NCI-H1092 (cell line): ENCODE results near the gene SCYGR1.
"Not testable (repeated sequence)": the region's sequence is repeated elsewhere in the genome, so short reads cannot be mapped to it uniquely, and the experiment has no call there.

ENCODE experiments used
- DNase-seq: peaks from one replicate; lab custom pipeline; 2025; lab: John Stamatoyannopoulos, UW

Gene SCYGR1

DNA sequence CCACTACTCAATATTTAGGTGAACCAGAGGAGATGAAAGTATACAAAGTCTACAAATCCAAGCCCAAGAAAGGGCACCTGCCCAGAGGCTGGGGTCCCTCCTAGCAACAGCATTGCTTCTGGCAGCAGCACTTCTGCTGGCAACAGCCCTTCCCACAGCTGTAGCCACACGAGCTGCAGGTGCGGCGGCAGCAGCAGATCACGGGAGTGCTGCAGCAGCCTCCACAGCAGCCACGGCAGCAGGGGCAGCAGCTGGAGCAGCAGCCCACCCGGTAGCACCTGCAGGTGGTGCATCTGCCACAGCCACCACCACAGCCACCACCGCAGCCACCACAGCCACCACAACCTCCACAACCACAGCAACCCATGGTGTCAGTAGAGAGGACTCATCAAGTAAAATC is at the start of gene SCYGR1:
Gene SCYGR1, minus strand, starts transcription at position 367 of the 400 bp plus-strand sequence. Its CDS starts 0 bp downstream, at position 367.
- DNase-seq = not testable (repeated sequence)

- DNase-seq = no peak
These were observed 48.9 kb upstream of the SCYGR1 start for GRCh38 chr2:227436436-227437174.

- no peak for DNase-seq
These were observed 45.4 kb upstream of the SCYGR1 start for GRCh38 chr2:227433171-227433570.

- no peak for DNase-seq
These were observed 42.9 kb upstream of the SCYGR1 start for GRCh38 chr2:227430639-227431038.

DNA sequence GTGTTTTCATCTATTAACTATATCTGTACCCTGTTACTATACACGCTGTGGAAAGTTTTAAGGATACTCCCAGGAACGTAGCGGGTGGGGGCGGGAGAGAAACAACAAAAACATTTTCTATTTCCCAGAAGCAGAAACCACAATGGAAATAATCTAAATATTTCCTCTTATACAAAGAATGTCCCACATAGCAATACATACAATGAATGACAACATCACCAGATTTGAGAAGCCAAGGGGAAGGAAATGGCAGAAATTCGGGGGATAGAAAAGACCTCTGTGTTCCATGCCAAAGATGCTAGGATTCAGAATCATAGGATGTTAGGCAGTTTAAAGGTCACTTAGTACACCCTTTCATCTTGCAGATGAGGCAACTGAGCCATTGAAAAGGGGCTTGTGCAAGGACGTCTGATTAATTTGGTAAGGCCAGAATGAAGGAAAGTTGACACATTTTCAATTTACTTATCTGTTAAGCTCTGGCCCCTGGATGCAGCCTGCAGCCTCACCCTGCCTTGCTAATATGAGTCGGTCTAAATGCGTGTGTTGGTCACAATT is 41.1 kb upstream of the SCYGR1 start:
- DNase-seq = no peak

DNA sequence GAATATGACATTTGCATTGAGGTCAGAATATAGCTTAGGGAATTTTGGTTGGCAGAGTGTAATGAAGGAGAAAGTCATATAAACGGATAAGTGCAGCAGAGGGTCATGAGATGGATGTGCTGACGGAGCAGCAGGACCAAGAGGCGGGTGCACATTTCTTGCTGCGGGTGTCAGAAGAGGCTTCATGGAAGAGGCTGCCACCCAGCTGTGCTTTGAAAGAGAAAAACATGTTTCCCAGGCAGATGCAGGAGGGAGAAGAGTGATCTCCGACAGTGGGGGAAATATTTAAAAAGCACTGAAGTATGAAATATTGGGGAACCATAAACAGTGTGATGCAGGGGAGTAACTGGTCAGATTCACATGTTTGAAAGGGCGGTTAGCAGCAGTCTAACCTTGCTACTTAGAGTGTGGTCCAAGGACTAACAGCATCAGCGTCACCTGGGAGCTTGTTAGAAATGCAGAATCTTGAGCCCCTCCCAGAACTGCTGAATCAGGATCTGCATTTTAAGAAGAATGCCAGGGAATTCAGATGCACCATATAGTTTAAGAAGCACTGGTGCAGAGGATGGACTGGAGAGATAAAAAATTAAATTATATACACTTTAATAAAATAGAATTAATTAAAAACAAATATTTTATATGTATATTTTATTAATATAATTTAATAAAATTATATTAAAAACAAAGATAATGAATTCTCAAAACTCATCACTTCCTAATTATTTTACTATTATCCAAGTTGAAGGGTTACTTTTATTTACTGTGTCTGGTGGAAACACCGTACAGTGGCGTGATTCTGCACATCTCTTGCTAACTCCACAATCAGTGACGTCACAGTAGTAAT is 36.1 kb upstream of the SCYGR1 start:
- DNase-seq = no peak

- no peak for DNase-seq
These were observed 32.6 kb upstream of the SCYGR1 start for GRCh38 chr2:227420087-227421052.

DNA sequence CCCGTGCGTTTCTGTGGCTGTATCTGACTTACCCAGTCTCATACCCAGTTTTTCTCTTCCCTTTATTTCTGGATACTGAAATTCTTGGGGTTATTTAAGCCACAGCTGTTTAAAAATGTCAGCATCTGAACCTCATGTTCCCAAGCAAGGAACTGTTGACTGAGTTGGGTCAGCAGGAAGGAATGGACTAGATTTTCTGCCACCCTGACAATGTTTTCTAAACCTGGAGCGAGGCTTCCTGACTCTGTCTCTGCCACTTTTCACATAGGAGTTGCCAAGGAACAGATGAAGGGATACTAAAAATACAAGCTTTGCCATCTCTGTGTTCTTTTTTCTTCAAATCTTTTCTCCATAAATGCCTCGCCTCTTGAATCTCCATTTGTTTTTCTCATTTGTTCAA is 29.0 kb upstream of the SCYGR1 start:
- no peak for DNase-seq

DNA sequence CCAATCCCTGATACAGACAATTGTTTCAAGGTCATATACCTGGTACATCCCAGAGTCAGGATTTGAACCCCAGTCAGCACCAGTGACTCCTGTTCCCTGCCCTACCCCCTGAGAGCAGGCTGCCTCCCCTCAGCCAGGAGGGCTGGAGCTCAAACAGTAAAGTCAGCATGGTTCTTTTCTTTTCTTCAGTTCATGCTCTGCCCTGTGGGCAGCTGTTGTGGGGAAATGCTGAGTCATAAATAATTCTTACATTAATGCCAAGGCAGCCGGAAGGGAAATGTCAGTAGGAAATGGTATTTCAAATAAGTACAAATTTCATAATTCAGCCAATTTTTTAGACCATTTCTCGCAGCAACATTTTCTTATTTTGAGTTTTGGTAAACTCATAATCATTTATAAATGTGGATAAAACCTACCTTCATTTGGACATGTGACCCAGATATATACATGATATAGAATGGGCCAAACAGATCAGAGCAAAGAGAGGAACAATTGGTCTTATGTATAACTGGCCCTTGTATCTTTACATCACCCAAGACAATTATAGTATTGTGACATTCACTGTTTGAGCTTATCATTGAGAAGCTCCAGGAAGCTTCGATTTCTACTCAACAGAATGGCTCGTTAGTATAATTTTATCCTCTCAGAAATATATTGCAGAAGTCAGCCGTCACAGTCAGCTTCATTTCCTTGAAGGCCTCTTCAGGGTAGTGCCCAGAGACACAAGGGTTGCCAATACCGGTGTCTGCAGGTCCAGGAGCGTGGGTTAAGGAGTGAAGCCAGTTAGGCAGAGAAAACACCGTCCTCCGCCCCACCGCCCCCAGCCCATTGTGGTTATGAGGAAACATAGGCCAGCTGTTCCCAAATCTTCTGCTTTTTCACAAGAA is 28.0 kb upstream of the SCYGR1 start:
- DNase-seq = no peak

- DNase-seq = no peak
These were observed 27.1 kb upstream of the SCYGR1 start for GRCh38 chr2:227414846-227415245.

GRCh38 chr2:227413371-227413770 is 25.6 kb upstream of the SCYGR1 start:
- DNase-seq = no peak

DNA sequence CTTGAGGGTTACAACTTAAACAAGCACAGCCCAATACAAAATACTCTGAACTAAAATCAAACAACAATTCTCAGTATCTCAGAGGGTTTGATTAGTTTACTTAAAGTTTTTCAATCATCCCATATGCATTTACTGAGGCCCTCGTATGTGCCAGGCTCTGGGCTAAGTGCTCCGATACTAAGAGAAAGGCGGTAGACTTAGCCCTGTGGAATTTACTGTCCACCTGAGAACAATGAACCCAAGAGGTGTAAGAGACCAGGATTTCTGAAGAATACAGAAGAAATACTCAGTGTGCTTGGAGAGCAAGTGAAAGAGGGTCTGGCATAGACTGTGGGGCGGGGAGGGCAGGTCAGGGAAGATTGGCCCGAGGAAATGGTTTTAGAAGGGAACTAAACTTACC is 25.1 kb upstream of the SCYGR1 start:
- DNase-seq = no peak

DNA sequence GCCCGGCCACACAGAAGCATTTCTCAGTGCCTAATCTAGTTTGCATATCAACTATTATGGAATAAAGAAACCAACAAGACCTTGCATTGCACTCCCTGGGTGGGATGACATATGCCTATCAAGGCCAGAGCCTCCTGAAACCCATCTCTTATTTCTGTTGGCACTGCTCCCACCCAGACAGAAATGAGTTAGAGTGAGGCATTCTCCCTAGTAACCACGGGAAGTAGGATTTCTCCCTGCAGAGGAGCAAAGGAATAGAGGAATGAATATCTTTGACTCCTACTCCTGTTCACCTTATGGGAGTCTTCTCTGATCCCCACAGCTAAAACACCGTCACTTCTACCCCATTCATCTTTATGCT is 24.2 kb upstream of the SCYGR1 start:
- no peak for DNase-seq

DNA sequence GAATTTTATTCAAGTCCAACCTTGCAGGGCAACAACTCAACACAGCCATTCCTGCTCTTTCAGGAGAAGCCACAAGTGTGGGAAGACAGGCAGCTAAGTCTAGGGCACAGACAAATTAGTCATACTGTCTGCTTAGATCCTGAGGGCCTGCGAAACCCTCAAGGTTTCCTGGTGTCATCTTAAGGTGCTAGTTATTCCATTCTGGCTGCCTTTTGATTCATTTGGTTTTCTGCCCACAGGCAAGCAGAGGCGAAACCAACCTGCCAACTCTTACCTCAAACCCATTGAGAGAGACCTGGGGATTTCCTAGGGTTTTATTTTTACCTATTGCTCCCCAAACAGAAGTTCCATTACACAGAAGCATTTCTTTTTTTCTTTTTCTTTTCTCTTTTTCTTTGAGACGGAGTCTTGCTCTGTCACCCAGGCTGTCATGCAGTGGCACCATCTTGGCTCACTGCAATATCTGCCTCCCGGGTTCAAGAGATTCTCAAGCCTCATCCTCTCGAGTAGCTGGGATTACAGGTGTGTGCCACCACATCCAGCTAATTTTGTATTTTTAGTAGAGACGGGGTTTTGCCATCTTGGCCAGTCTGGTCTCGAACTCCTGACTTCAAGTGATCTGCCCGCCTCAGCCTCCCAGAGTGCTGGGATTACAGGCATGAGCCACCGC is 23.7 kb upstream of the SCYGR1 start:
- no peak for DNase-seq

- no peak for DNase-seq
These were observed 22.4 kb upstream of the SCYGR1 start for GRCh38 chr2:227410191-227410590.

GRCh38 chr2:227407591-227408151 is 19.9 kb upstream of the SCYGR1 start:
- DNase-seq = no peak

GRCh38 chr2:227406177-227407031 is 18.7 kb upstream of the SCYGR1 start:
- peak; percentile 72 for DNase-seq

GRCh38 chr2:227404585-227405271 is 17.0 kb upstream of the SCYGR1 start:
- no peak for DNase-seq
